ENCODE measurements around the gene CENPQ. TPM values are rescaled to one million over a fixed set of nuclear protein-coding genes. Genes with fewer than 3 reads are reported as not detected.

Gene CENPQ
- total and polyA plus RNA-seq, 2 of the 8 experiments (the other 6 are each of a cell fraction or from before 2014, with no cell fraction given), result 9.4 to 19.6 TPM

GRCh38 chr6:49519660-49520059, 56.5 kb downstream of the CENPQ start:
- H4K20me1 ChIP-seq (replicated peaks in 1 of 2; ENCODE audit: control insufficient read depth in 1 of 2, insufficient read depth in 2 of 2, low read length in 2 of 2), result no peaks in the 10 kb centered on the region
- H3K4ac ChIP-seq (replicated peaks; ENCODE audit: insufficient read length, low read depth, low read length), result no peak overlapping the region
- no peak overlapping the region for H3K27ac ChIP-seq (ENCODE audit: low read depth, low read length)
- H2BK5ac ChIP-seq (ENCODE audit: low read depth, low read length), result no peak overlapping the region
- no peak overlapping the region for H2AK5ac ChIP-seq (ENCODE audit: low read depth, low read length)
- FAIRE-seq, result no peak
- H3K9me3 ChIP-seq (ENCODE audit: insufficient read depth in 2 of 2, low read depth in 1 of 2, low read length in 1 of 2), result no peaks in the 10 kb centered on the region
- H3K9ac ChIP-seq (replicated peaks in 1 of 4; ENCODE audit: extremely low read depth in 1 of 4, low read depth in 3 of 4, low read length in 3 of 4), result no peak overlapping the region
- no peak overlapping the region for H2BK120ac ChIP-seq (replicated peaks; ENCODE audit: low read depth, low read length)
- no peaks in the 10 kb centered on the region for H3K27me3 ChIP-seq (replicated peaks in 1 of 4; ENCODE audit: control insufficient read depth in 3 of 4, extremely low read depth in 1 of 4, insufficient read depth in 3 of 4, low read length in 3 of 4)
- no peaks in the 10 kb centered on the region for H3K79me1 ChIP-seq (ENCODE audit: low read depth, low read length)
- H3K4me1 ChIP-seq (replicated peaks in 1 of 4; ENCODE audit: control insufficient read depth in 3 of 4, insufficient read depth in 4 of 4, low read length in 3 of 4), result no peaks in the 10 kb centered on the region
- H3K23ac ChIP-seq (ENCODE audit: insufficient read length), result no peak overlapping the region
- H4K8ac ChIP-seq (ENCODE audit: extremely low read depth, insufficient read depth, low read length), result no peak overlapping the region
- 88% methylated on average over 1 of the region's 1 CpG; no CpG with 5 or more reads in 1 of the 2 experiments for WGBS, 2 experiments (ENCODE audit: extremely low coverage in 1 of 2, insufficient coverage in 1 of 2, insufficient read length in 1 of 2, insufficient replicate concordance in 2 of 2, low coverage in 1 of 2, low lambda C conversion rate in 2 of 2, missing lambda C conversion rate in 1 of 2)
- no peak overlapping the region for H2AFZ ChIP-seq (ENCODE audit: low read length)
- H4K5ac ChIP-seq (ENCODE audit: insufficient read length, low read depth, low read length), result no peak overlapping the region
- no peak overlapping the region for H2BK20ac ChIP-seq (ENCODE audit: low read length)
- H2BK15ac ChIP-seq (ENCODE audit: low read length), result no peak overlapping the region
- ChIA-PET POLR2A (ENCODE audit: partially characterized antibody) (no interaction called here), CTCF (ENCODE audit: partially characterized antibody) (interaction anchor here (0.8 to 1.6 kb wide), 3 partner anchors 12 to 68 kb away, joined by 3 to 6 read pairs (median 3); no protein-coding TSS in a partner anchor)
- no peak overlapping the region for H4K91ac ChIP-seq (replicated peaks; ENCODE audit: insufficient read length, low read length)
- no peak overlapping the region for H3K18ac ChIP-seq (ENCODE audit: extremely low read depth, low read length)
- no peak overlapping the region for H3K4me2 ChIP-seq (ENCODE audit: insufficient read depth in 1 of 2, low read depth in 2 of 2, low read length in 2 of 2)
- no peaks in the 10 kb centered on the region for H3K79me2 ChIP-seq (ENCODE audit: control insufficient read depth in 1 of 2, insufficient read depth in 2 of 2, low read length in 2 of 2)
- no peak for DNase-seq (ENCODE audit: low read depth in 1 of 2, low spot score in 2 of 2)
- H3K36me3 ChIP-seq (ENCODE audit: control insufficient read depth in 2 of 4, insufficient read depth in 4 of 4, low read length in 3 of 4), result no peaks in the 10 kb centered on the region
- no peak overlapping the region for H3K4me3 ChIP-seq (ENCODE audit: extremely low read depth in 1 of 4, insufficient read depth in 2 of 4, low read depth in 3 of 4, low read length in 4 of 4)
- no peaks in the 10 kb centered on the region for H3K23me2 ChIP-seq (ENCODE audit: low read depth, low read length)
- no peak overlapping the region for H2BK12ac ChIP-seq (ENCODE audit: low read depth, low read length)
- no peak overlapping the region for H3K14ac ChIP-seq (ENCODE audit: insufficient read length)
- no peak overlapping the region for H3K56ac ChIP-seq (replicated peaks; ENCODE audit: insufficient read length, low read depth, low read length)
- TF ChIP-seq BRCA1 (IDR thresholded peaks at IDR 0.05; ENCODE audit: low read depth, low read length) (no peak), SAP30 (IDR thresholded peaks at IDR 0.05; ENCODE audit: insufficient read depth, insufficient replicate concordance, low read length) (no peak), POU5F1 (IDR thresholded peaks at IDR 0.05; ENCODE audit: low read depth, low read length) (no peak), JUN (IDR thresholded peaks at IDR 0.05; ENCODE audit: low read depth, low read length) (no peak), ASH2L (IDR thresholded peaks at IDR 0.05; ENCODE audit: low read length) (no peak), PHF8 (conservative IDR thresholded peaks at IDR 0.05; ENCODE audit: low read depth, low read length) (no peak), CEBPB (IDR thresholded peaks at IDR 0.05; ENCODE audit: low read depth, low read length) (no peak), TCF12 (IDR thresholded peaks at IDR 0.05; ENCODE audit: low read depth, low read length) (no peak), CBX8 (IDR thresholded peaks at IDR 0.05; ENCODE audit: borderline replicate concordance, low read depth, low read length) (no peak), FOSL1 (IDR thresholded peaks at IDR 0.05; ENCODE audit: insufficient read depth, low read depth, low read length) (no peak), POLR2AphosphoS5 (IDR thresholded peaks at IDR 0.05; ENCODE audit: low read depth, low read length) (no peak), SIX5 (IDR thresholded peaks at IDR 0.05; ENCODE audit: low read depth, low read length) (no peak), EGR1 (IDR thresholded peaks at IDR 0.05; ENCODE audit: borderline replicate concordance, low read depth, low read length) (no peak), BACH1 (IDR thresholded peaks at IDR 0.05; ENCODE audit: low read length) (no peak), USF2 (IDR thresholded peaks at IDR 0.05; ENCODE audit: low read length) (no peak)

Data from H1 (cell line).